GM19463 (cell line): Measurements from ENCODE around the gene GNAL.
"Not testable (repeated sequence)": the region's sequence is repeated elsewhere in the genome, so short reads cannot be mapped to it uniquely, and the experiment has no call there.

Experiments used
- ATAC-seq: cut with Tn5 transposase; IDR thresholded peaks from one replicate; pipeline ENCODE4 v1.9.1; 2021; ENCODE audit warnings: mild to moderate bottlenecking, moderate library complexity; ENCODE audit not compliant: unreplicated experiment

The GNAL gene

GRCh38 chr18:11688972-11689668 is at the start of gene GNAL:
GNAL (plus strand) TSS chr18:11689264; CDS start chr18:11689564, 300 bp downstream.
- ATAC-seq = peak; percentile 76

- ATAC-seq = not testable (repeated sequence)
Measured at GRCh38 chr18:11647310-11647709, 41.8 kb upstream of the GNAL start.

GRCh38 chr18:11647804-11648203 is 41.3 kb upstream of the GNAL start:
- not testable (repeated sequence) for ATAC-seq

GRCh38 chr18:11649839-11650238 is 39.2 kb upstream of the GNAL start:
- no peak for ATAC-seq

GRCh38 chr18:11651899-11652298 is 37.2 kb upstream of the GNAL start:
- no peak for ATAC-seq

- no peak for ATAC-seq
Measured at GRCh38 chr18:11653521-11653920, 35.5 kb upstream of the GNAL start.

- no peak for ATAC-seq
Measured at GRCh38 chr18:11654736-11655605, 34.1 kb upstream of the GNAL start.

- no peak for ATAC-seq
Measured at GRCh38 chr18:11655606-11655932, 33.5 kb upstream of the GNAL start.

- no peak for ATAC-seq
Measured at GRCh38 chr18:11657152-11657551, 31.9 kb upstream of the GNAL start.

GRCh38 chr18:11657554-11657953 is 31.5 kb upstream of the GNAL start:
- ATAC-seq = no peak

- ATAC-seq = no peak
Measured at GRCh38 chr18:11658019-11658418, 31.0 kb upstream of the GNAL start.

GRCh38 chr18:11658989-11659388 is 30.1 kb upstream of the GNAL start:
- no peak for ATAC-seq

GRCh38 chr18:11660691-11661090 is 28.4 kb upstream of the GNAL start:
- no peak for ATAC-seq

GRCh38 chr18:11661430-11661829 is 27.6 kb upstream of the GNAL start:
- no peak for ATAC-seq

GRCh38 chr18:11663439-11664029 is 25.5 kb upstream of the GNAL start:
- no peak for ATAC-seq

- ATAC-seq = no peak
Measured at GRCh38 chr18:11664286-11664685, 24.8 kb upstream of the GNAL start.

GRCh38 chr18:11665146-11665545 is 23.9 kb upstream of the GNAL start:
- ATAC-seq = no peak

- no peak for ATAC-seq
Measured at GRCh38 chr18:11665587-11665986, 23.5 kb upstream of the GNAL start.

- ATAC-seq = no peak
Measured at GRCh38 chr18:11666176-11666575, 22.9 kb upstream of the GNAL start.

- no peak for ATAC-seq
Measured at GRCh38 chr18:11666831-11667230, 22.2 kb upstream of the GNAL start.

GRCh38 chr18:11667578-11667977 is 21.5 kb upstream of the GNAL start:
- ATAC-seq = no peak
